Measurements from ENCODE around the gene TIMM29.

Gene TIMM29

GRCh38 chr19:10928563-10929401, at the start of gene TIMM29, which contains the start of gene YIPF2:
Gene TIMM29, plus strand, starts transcription at chr19:10928811. Its CDS starts 12 bp downstream, at chr19:10928823.
Gene YIPF2, minus strand, starts transcription at chr19:10928639. Its CDS starts 229 bp downstream, at chr19:10928410.
- DNase-seq = peak; percentile 95

GRCh38 chr19:10881403-10882107, 47.1 kb upstream of the TIMM29 start:
- DNase-seq = peak; percentile 41

- no peak for DNase-seq
Measured at GRCh38 chr19:10882108-10882457, 46.5 kb upstream of the TIMM29 start.

- no peak for DNase-seq
Measured at GRCh38 chr19:10884274-10884673, 44.3 kb upstream of the TIMM29 start.

GRCh38 chr19:10885201-10886169, 43.1 kb upstream of the TIMM29 start:
- peak; percentile 40 for DNase-seq

- DNase-seq = peak; percentile 34
Measured at GRCh38 chr19:10887616-10888367, 40.8 kb upstream of the TIMM29 start.

- peak; percentile 78 for DNase-seq
Measured at GRCh38 chr19:10888421-10888866, 40.2 kb upstream of the TIMM29 start.

GRCh38 chr19:10889880-10890279, 38.7 kb upstream of the TIMM29 start:
- no peak for DNase-seq

- DNase-seq = no peak
Measured at GRCh38 chr19:10891405-10892086, 37.1 kb upstream of the TIMM29 start.

GRCh38 chr19:10892256-10892655, 36.4 kb upstream of the TIMM29 start:
- peak; percentile 30 for DNase-seq

GRCh38 chr19:10894911-10895213, 33.7 kb upstream of the TIMM29 start:
- no peak for DNase-seq

GRCh38 chr19:10895363-10895762, 33.2 kb upstream of the TIMM29 start:
- DNase-seq = no peak

- DNase-seq = no peak
Measured at GRCh38 chr19:10895920-10896319, 32.7 kb upstream of the TIMM29 start.

GRCh38 chr19:10896851-10897526, 31.6 kb upstream of the TIMM29 start:
- DNase-seq = no peak

- no peak for DNase-seq
Measured at GRCh38 chr19:10898633-10899032, 30.0 kb upstream of the TIMM29 start.

- no peak for DNase-seq
Measured at GRCh38 chr19:10899151-10899653, 29.4 kb upstream of the TIMM29 start.

GRCh38 chr19:10907925-10908324, 20.7 kb upstream of the TIMM29 start:
- DNase-seq = no peak

- no peak for DNase-seq
Measured at GRCh38 chr19:10908380-10908960, 20.1 kb upstream of the TIMM29 start.

- DNase-seq = no peak
Measured at GRCh38 chr19:10911579-10912363, 16.8 kb upstream of the TIMM29 start.

GRCh38 chr19:10912619-10913018, 16.0 kb upstream of the TIMM29 start:
- DNase-seq = no peak
